K562 (cell line): ENCODE measurements around the gene NUCB2. TPM values are rescaled to one million over a fixed set of nuclear protein-coding genes. Genes with fewer than 3 reads are reported as not detected.

Experiments
- ARID1B ChIP-seq: fragments of 450-650 bp; IDR thresholded peaks from 2 replicates; pipeline ENCODE4 v1.6.1; 2016; ENCODE audit warnings: antibody characterized with exemption, mild to moderate bottlenecking, inconsistent platforms
- BCOR ChIP-seq: fragments of 450-650 bp; IDR thresholded peaks from 2 replicates; pipeline ENCODE4 v1.6.1; 2016
- BMI1 ChIP-seq: fragments of 150-350 bp; IDR thresholded peaks from 2 replicates; pipeline ENCODE4 v1.6.1; 2014; ENCODE audit warnings: low read length
- BRD9 ChIP-seq: fragments of 450-650 bp; IDR thresholded peaks from 2 replicates; pipeline ENCODE4 v1.6.1; 2018; ENCODE audit warnings: low read depth; ENCODE audit not compliant: partially characterized antibody
- CBX5 ChIP-seq: IDR thresholded peaks from 2 replicates; pipeline ENCODE4 v1.6.1; 2014; ENCODE audit warnings: low read depth, borderline replicate concordance
- CREB1 ChIP-seq, 2 experiments: sonication (generic) in 1 of 2; formaldehyde crosslinking in 1 of 2; IDR thresholded peaks; 2 replicates each; pipeline versions ENCODE4 v1.6.1 to v1.8.0; 2012 to 2022; ENCODE audit warnings: inconsistent platforms in 1 of 2, mild to moderate bottlenecking in 1 of 2, missing genetic modification reagents in 1 of 2, moderate library complexity in 1 of 2
- FOXK1 ChIP-seq: sonication (generic); formaldehyde crosslinking; IDR thresholded peaks from 2 replicates; pipeline ENCODE4 v1.8.0; 2022; ENCODE audit warnings: missing genetic modification reagents, mild to moderate bottlenecking, borderline replicate concordance
- GTF2B ChIP-seq: IDR thresholded peaks from 2 replicates; pipeline ENCODE4 v1.6.1; 2011; ENCODE audit not compliant: insufficient read length; ENCODE audit errors: extremely low read depth
- GTF2F1 ChIP-seq: IDR thresholded peaks from 2 replicates; pipeline ENCODE4 v1.6.1; 2011; ENCODE audit warnings: low read depth, low read length, improper control_type of control experiment
- HNRNPH1 ChIP-seq: fragments of 200-400 bp; formaldehyde crosslinking; optimal IDR thresholded peaks from 2 replicates; pipeline ENCODE3; 2017; ENCODE audit warnings: low read depth, mild to moderate bottlenecking, low read length, moderate library complexity
- HNRNPLL ChIP-seq: fragments of 200-400 bp; formaldehyde crosslinking; IDR thresholded peaks from 2 replicates; pipeline ENCODE4 v1.6.1; 2017; ENCODE audit warnings: low read length, low read depth, mild to moderate bottlenecking; ENCODE audit not compliant: poor library complexity, severe bottlenecking
- KAT8 ChIP-seq: fragments of 450-650 bp; IDR thresholded peaks from 2 replicates; pipeline ENCODE4 v1.6.1; 2016; ENCODE audit warnings: low read depth, mild to moderate bottlenecking
- KLF10 ChIP-seq: fragments of 250-450 bp; sonication (Bioruptor Pico); IDR thresholded peaks from 2 replicates; pipeline ENCODE4 v1.6.1; 2021; ENCODE audit warnings: matching md5 sums
- L3MBTL2 ChIP-seq: fragments of 450-650 bp; IDR thresholded peaks from 2 replicates; pipeline ENCODE4 v1.6.1; 2016; ENCODE audit warnings: mild to moderate bottlenecking, moderate library complexity
- MBD2 ChIP-seq: sonication (generic); IDR thresholded peaks from 2 replicates; pipeline ENCODE4 v1.6.1; 2016; ENCODE audit warnings: low read depth, borderline replicate concordance
- MED1 ChIP-seq: sonication (generic); formaldehyde crosslinking; IDR thresholded peaks from 2 replicates; pipeline ENCODE4 v1.8.1; 2023; ENCODE audit warnings: missing genetic modification reagents, borderline replicate concordance
- NFATC3 ChIP-seq: fragments of 450-650 bp; IDR thresholded peaks from 2 replicates; pipeline ENCODE4 v1.6.1; 2017; ENCODE audit warnings: mild to moderate bottlenecking
- PTBP1 ChIP-seq: fragments of 200-400 bp; formaldehyde crosslinking; IDR thresholded peaks from 2 replicates; pipeline ENCODE4 v1.6.1; 2017; ENCODE audit warnings: low read depth, low read length
- RBM25 ChIP-seq: fragments of 200-400 bp; formaldehyde crosslinking; IDR thresholded peaks from 2 replicates; pipeline ENCODE4 v1.6.1; 2018; ENCODE audit warnings: low read length, low read depth, moderate library complexity; ENCODE audit not compliant: severe bottlenecking
- RBM39 ChIP-seq: fragments of 200-400 bp; formaldehyde crosslinking; optimal IDR thresholded peaks from 2 replicates; pipeline ENCODE3; 2018; ENCODE audit warnings: low read depth, low read length
- SMARCE1 ChIP-seq: fragments of 450-650 bp; IDR thresholded peaks from 2 replicates; pipeline ENCODE4 v1.7.1; 2016; ENCODE audit warnings: mild to moderate bottlenecking
- STAT5A ChIP-seq: IDR thresholded peaks from 2 replicates; pipeline ENCODE4 v1.6.1; 2012; ENCODE audit warnings: low read length, inconsistent platforms, borderline replicate concordance
- TAF15 ChIP-seq: fragments of 200-400 bp; formaldehyde crosslinking; IDR thresholded peaks from 2 replicates; pipeline ENCODE4 v1.6.1; 2017; ENCODE audit warnings: mild to moderate bottlenecking, low read depth, low read length, moderate library complexity
- THRA ChIP-seq: fragments of 450-650 bp; IDR thresholded peaks from 2 replicates; pipeline ENCODE4 v1.6.1; 2017; ENCODE audit warnings: mild to moderate bottlenecking, moderate library complexity
- ZC3H8 ChIP-seq: fragments of 450-650 bp; IDR thresholded peaks from 2 replicates; pipeline ENCODE4 v1.6.1; 2017
- ZNF133 ChIP-seq: fragments of 250-450 bp; sonication (Bioruptor Pico); IDR thresholded peaks from 2 replicates; pipeline ENCODE4 v1.4.0; 2020; ENCODE audit warnings: mild to moderate bottlenecking
- ZNF311 ChIP-seq: fragments of 250-450 bp; sonication (Bioruptor Pico); IDR thresholded peaks from 2 replicates; pipeline ENCODE4 v1.4.0; 2020; ENCODE audit warnings: mild to moderate bottlenecking, moderate library complexity
- ZNF316 ChIP-seq: fragments of 450-650 bp; IDR thresholded peaks from 2 replicates; pipeline ENCODE4 v1.6.1; 2016
- ZNF695 ChIP-seq: fragments of 450-650 bp; formaldehyde crosslinking; IDR thresholded peaks from 2 replicates; pipeline ENCODE4 v1.4.0; 2020; ENCODE audit warnings: mild to moderate bottlenecking, moderate library complexity
- ZNF764 ChIP-seq: fragments of 250-450 bp; sonication (Bioruptor Pico); IDR thresholded peaks from 2 replicates; pipeline ENCODE4 v1.4.0; 2020; ENCODE audit warnings: low read depth, mild to moderate bottlenecking, moderate library complexity
- ZNF830 ChIP-seq: fragments of 250-450 bp; sonication (Bioruptor Pico); IDR thresholded peaks from 2 replicates; pipeline ENCODE4 v1.5.0; 2021; ENCODE audit warnings: mild to moderate bottlenecking
- ZZZ3 ChIP-seq: fragments of 450-650 bp; IDR thresholded peaks from 2 replicates; pipeline ENCODE4 v1.6.1; 2016; ENCODE audit warnings: antibody characterized with exemption, mild to moderate bottlenecking, moderate library complexity
- polyA plus RNA-seq, 8 experiments: library from polyadenylated mRNA; depleted of rRNA in 4 of 8; stranded (reverse) in 5 of 8; unstranded in 3 of 8; fragments of >200 nt; fragmentation: Nextera tagmentation in 2 of 8; fragmentation: Illumina TruSeq in 1 of 8; extraction: Ambion mirVana in 2 of 8; extraction: Trizol in 1 of 8; gene quantifications; 2 replicates each; pipeline versions ENCODE4 v1.2.1 to v1.2.3, GENCODE V29; 2011 to 2014; ENCODE audit warnings: inconsistent platforms in 1 of 8, missing spikeins in 1 of 8
- total RNA-seq, 7 experiments: library from RNA; depleted of rRNA in 6 of 7; stranded (reverse); fragments of >200 nt in 6 of 7; fragmentation: Illumina TruSeq in 2 of 7; extraction: Trizol in 2 of 7; gene quantifications; 2 replicates each; pipeline versions ENCODE4 v1.2.1 to v1.2.3, GENCODE V29; 2011 to 2021; ENCODE audit warnings: low replicate concordance in 1 of 7

Gene NUCB2
- total and polyA plus RNA-seq, 9 of the 15 experiments (the other 6 are each of a cell fraction or from before 2014, with no cell fraction given), result 54.0 to 108 (median 84.6) TPM

GRCh38 chr11:17276236-17277023, at the start of gene NUCB2 (continued):
- TF ChIP-seq FOXK1 (CRISPR knock-in tag) (0 out of 2 replicates have a peak, but pooled peaks have one; percentile 57), HNRNPH1 (no peak), SMARCE1 (no peak; the same call in 1 of the 2 replicates), ZNF316 (peak; percentile 89), ZNF830 (CRISPR knock-in tag) (no peak), CBX5 (no peak), ZC3H8 (no peak), PTBP1 (no peak), GTF2F1 (no peak), THRA (no peak), MBD2 (peak; percentile 96), TAF15 (no peak), KLF10 (no peak), ZNF695 (no peak), GTF2B (no peak), NFATC3 (no peak), RBM25 (peak; percentile 100), BMI1 (peak; percentile 82), ZNF764 (CRISPR knock-in tag) (no peak), ARID1B (peak; percentile 31; the same call in 1 of the 2 replicates), BRD9 (no peak), L3MBTL2 (peak; percentile 93), CREB1 (IDR thresholded peaks at IDR 0.05) (no peak; the same call in 1 of the 2 replicates), CREB1 (CRISPR knock-in tag; IDR thresholded peaks at IDR 0.05) (peak; percentile 77), ZZZ3 (peak; percentile 95), KAT8 (no peak), ZNF311 (no peak), HNRNPLL (no peak), MED1 (CRISPR knock-in tag) (no peak), RBM39 (no peak), ZNF133 (no peak), BCOR (no peak), STAT5A (no peak)
